Measurements from ENCODE around the gene LAT. TPM values are rescaled to one million over a fixed set of nuclear protein-coding genes. Genes with fewer than 3 reads are reported as not detected.
A peak's percentile ranks its signal among the peaks of the same experiment; 100 is the strongest.

LAT gene
- total RNA-seq, 1 donor from 2014 or later: not detected

DNA sequence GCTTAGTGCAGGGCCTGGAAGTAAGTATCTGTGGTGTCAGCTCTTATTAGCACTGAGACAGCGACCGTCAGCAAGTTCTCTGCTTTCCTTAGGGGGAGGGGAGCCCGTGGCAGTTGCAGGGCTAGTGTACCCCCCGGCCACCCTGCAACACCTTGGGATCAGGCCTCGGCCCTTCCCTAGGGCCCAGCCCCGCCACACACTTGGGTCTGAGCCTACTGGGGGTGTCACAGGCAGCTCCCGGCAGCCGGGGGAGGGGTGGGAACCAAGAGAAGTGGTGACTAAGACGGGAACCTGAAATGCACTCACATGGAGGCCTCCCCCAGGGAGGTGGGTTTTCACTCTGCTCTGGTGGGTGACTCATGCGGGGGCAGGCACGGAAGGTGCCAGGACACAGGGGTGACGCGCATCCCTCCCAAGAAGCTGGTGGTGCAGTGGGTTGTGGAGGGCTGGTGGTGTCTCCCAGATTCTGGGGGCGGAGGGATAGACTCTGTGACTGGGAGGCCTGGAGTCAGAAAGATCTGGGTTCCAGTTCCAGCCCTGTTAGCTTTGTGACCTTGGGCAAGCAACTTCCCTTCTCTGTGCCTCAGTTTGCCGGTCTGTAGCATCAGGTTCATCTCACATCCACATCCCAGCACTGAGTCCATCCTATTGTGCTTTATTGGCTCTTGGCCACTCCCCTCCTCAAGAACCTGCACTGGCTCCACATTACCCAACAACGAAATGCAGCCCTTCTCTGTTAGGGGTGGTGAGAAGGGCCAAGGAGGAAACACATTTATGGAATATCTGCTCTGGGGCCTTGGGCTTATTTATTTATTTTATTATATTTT is 44.5 kb downstream of the LAT start:
- H3K4me2 ChIP-seq: peak overlapping the region; percentile 63
- no peaks in the 10 kb centered on the region for H3K36me3 ChIP-seq
- H3K4me3 Mint-ChIP-seq: no peak overlapping the region

DNA sequence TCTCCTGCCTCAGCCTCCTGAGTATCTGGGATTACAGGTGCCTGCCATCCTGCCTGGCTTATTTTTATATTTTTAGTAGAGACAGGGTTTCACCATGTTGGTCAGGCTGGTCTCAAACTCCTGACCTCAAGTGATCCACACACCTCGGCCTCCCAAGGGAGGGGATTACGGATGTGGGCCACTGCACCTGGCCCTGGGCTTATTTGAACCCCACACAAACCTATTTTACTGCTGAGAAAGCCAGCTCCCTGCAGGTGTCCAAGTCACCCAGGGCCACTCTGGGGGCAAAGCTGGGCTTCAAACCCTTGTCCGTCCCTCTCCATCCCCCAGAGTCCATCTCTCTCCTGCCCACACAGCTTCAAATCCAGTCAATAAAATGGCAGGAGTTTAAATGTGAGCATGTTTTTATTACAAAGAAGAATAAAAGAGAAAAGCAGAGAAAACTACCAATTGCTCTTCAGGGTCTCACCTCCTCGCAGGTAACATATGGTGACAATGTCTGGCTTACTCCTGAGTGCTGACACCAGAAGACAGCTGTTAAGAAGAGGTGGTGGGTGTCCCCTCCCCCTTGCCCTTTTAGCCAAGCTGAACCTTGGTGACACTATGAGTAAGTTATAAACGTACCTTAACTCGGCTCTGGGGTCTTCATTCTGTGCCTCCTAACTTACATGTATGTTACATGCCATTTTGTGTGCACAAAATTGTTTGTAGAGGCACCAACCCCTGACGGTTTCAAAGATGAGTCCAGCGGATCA is 45.4 kb downstream of the LAT start:
- Mint-ChIP-seq H3K36me3 (no peaks in the 10 kb centered on the region), H3K9me3 (no peaks in the 10 kb centered on the region), H3K4me1 (peaks cover 12% of the 10 kb centered on the region), H3K27ac (no peak overlapping the region), H3K4me3 (no peak overlapping the region), H3K27me3 (ENCODE audit: insufficient read depth, low read depth) (peaks cover 6% of the 10 kb centered on the region)
- Histone ChIP-seq H2AFZ (replicated peaks) (no peak overlapping the region), H3K27ac (no peak overlapping the region), H3K9me3 (ENCODE audit: low read depth) (no peaks in the 10 kb centered on the region), H3K4me1 (peaks cover 8% of the 10 kb centered on the region), H4K20me1 (ENCODE audit: low read depth) (no peaks in the 10 kb centered on the region), H3K4me3 (no peak overlapping the region), H3K27me3 (no peaks in the 10 kb centered on the region), H3K4me2 (no peak overlapping the region), H3K79me2 (ENCODE audit: low read depth) (no peaks in the 10 kb centered on the region), H3F3A (ENCODE audit: low read depth) (no peaks in the 10 kb centered on the region), H3K9ac (no peak overlapping the region), H3K36me3 (no peaks in the 10 kb centered on the region)
- no peak for DNase-seq (ENCODE audit: low spot score)
- no peak for TF ChIP-seq EZH2 (IDR thresholded peaks at IDR 0.05)
- TF ChIP-seq, protein P1, sequence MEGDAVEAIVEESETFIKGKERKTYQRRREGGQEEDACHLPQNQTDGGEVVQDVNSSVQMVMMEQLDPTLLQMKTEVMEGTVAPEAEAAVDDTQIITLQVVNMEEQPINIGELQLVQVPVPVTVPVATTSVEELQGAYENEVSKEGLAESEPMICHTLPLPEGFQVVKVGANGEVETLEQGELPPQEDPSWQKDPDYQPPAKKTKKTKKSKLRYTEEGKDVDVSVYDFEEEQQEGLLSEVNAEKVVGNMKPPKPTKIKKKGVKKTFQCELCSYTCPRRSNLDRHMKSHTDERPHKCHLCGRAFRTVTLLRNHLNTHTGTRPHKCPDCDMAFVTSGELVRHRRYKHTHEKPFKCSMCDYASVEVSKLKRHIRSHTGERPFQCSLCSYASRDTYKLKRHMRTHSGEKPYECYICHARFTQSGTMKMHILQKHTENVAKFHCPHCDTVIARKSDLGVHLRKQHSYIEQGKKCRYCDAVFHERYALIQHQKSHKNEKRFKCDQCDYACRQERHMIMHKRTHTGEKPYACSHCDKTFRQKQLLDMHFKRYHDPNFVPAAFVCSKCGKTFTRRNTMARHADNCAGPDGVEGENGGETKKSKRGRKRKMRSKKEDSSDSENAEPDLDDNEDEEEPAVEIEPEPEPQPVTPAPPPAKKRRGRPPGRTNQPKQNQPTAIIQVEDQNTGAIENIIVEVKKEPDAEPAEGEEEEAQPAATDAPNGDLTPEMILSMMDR (IDR thresholded peaks at IDR 0.05): no peak
- TF ChIP-seq EZH2phosphoT487 (IDR thresholded peaks at IDR 0.05): no peak

More for the DNA sequence above, 44.5 kb downstream of the LAT start:
- Histone ChIP-seq H3K9ac (no peak overlapping the region), H3K27me3 (no peaks in the 10 kb centered on the region), H3K27ac (no peak overlapping the region), H3K79me2 (ENCODE audit: low read depth) (no peaks in the 10 kb centered on the region), H3K9me3 (ENCODE audit: low read depth) (no peaks in the 10 kb centered on the region), H3K4me3 (peak overlapping the region; percentile 3), H2AFZ (replicated peaks) (peak overlapping the region; percentile 76), H3F3A (ENCODE audit: low read depth) (no peaks in the 10 kb centered on the region), H4K20me1 (ENCODE audit: low read depth) (no peaks in the 10 kb centered on the region), H3K4me1 (peaks cover 8% of the 10 kb centered on the region)
- no peaks in the 10 kb centered on the region for H3K9me3 Mint-ChIP-seq
- no peaks in the 10 kb centered on the region for H3K36me3 Mint-ChIP-seq
- peak overlapping the region; percentile 83 for H3K27ac Mint-ChIP-seq
- H3K27me3 Mint-ChIP-seq (ENCODE audit: insufficient read depth, low read depth): peaks cover 6% of the 10 kb centered on the region
- H3K4me1 Mint-ChIP-seq: peaks cover 12% of the 10 kb centered on the region
- peak; percentile 71 for DNase-seq (ENCODE audit: low spot score)
- TF ChIP-seq EZH2phosphoT487 (IDR thresholded peaks at IDR 0.05) (no peak), EZH2 (IDR thresholded peaks at IDR 0.05) (no peak)
- TF ChIP-seq, protein P1 (IDR thresholded peaks at IDR 0.05): no peak

Other genes starting within 250 kb of the LAT start
- 2.8 TPM in 1 of 2 replicates, not detected in the other for gene NPIPB9, start 233.3 kb upstream of the LAT start, total RNA-seq (ENCODE audit: low replicate concordance)
- 21.4 and 61.0 TPM in 2 replicates for gene ATXN2L, start 162.1 kb upstream of the LAT start, total RNA-seq (ENCODE audit: low replicate concordance)
- gene TUFM, start 138.7 kb upstream of the LAT start, total RNA-seq (ENCODE audit: low replicate concordance): 74.0 and 131 TPM in 2 replicates
- gene SH2B1, start 121.2 kb upstream of the LAT start, total RNA-seq (ENCODE audit: low replicate concordance): 12.4 and 30.6 TPM in 2 replicates
- gene ATP2A1, start 106.6 kb upstream of the LAT start, total RNA-seq (ENCODE audit: low replicate concordance): 1.6 and 8.2 TPM in 2 replicates
- 9.1 and 22.0 TPM in 2 replicates for gene RABEP2, start 59.8 kb upstream of the LAT start, total RNA-seq (ENCODE audit: low replicate concordance)
- 0.15 TPM in 1 of 2 replicates, not detected in the other for gene CD19, start 53.1 kb upstream of the LAT start, total RNA-seq (ENCODE audit: low replicate concordance)
- gene NFATC2IP, start 34.1 kb upstream of the LAT start, total RNA-seq (ENCODE audit: low replicate concordance): 33.2 and 58.4 TPM in 2 replicates
- 11.6 and 31.8 TPM in 2 replicates for gene SPNS1, start 10.3 kb upstream of the LAT start, total RNA-seq (ENCODE audit: low replicate concordance)

Data from neural progenitor cell (in vitro differentiated cells).